AG04450 (cell line): ENCODE results near the gene PURA. TPM values are rescaled to one million over a fixed set of nuclear protein-coding genes. Genes with fewer than 3 reads are reported as not detected.

ENCODE experiments used
- CTCF ChIA-PET: fragments of 300-600, 350-600 bp; formaldehyde crosslinking; extraction: SDS; loops from one replicate; lab custom pipeline; 2022; ENCODE audit warnings: antibody characterized with exemption, inconsistent platforms; lab: Charles Lee
- POLR2A ChIA-PET: fragments of 350-600 bp; formaldehyde crosslinking; extraction: SDS; loops from one replicate; lab custom pipeline; 2021; ENCODE audit warnings: antibody characterized with exemption, inconsistent platforms; lab: Yijun Ruan, JAX
- DNase-seq: peaks from one replicate; pipeline ENCODE4 v3.0.0-alpha.2; 2011; ENCODE audit warnings: low read depth, low spot score
- H3K27ac ChIP-seq: one replicate; pipeline ENCODE4 v1.5.1; 2012; ENCODE audit warnings: low read depth, low read length, control low read depth
- H3K27me3 ChIP-seq: one replicate; pipeline ENCODE4 v1.6.0; 2012; ENCODE audit warnings: low read length; ENCODE audit not compliant: control insufficient read depth, insufficient read depth
- H3K4me3 ChIP-seq: 2 replicates; pipeline ENCODE4 v1.5.1; 2011; ENCODE audit warnings: mild to moderate bottlenecking, low read depth, low read length, control low read depth
- H3K9me3 ChIP-seq: 2 replicates; pipeline ENCODE4 v1.5.1; 2012; ENCODE audit warnings: low read length; ENCODE audit not compliant: control insufficient read depth, insufficient read depth
- CTCF ChIP-seq: IDR thresholded peaks from 2 replicates; pipeline ENCODE4 v1.5.1; 2011; ENCODE audit warnings: low read depth, low read length, control low read depth, inconsistent platforms
- polyA plus RNA-seq: library from polyadenylated mRNA; depleted of rRNA; stranded (reverse); fragments of >200 nt; gene quantifications from 2 replicates; pipeline ENCODE4 v1.2.3, GENCODE V29; 2011

PURA gene
- polyA plus RNA-seq, 1 experiment, result 4.5 TPM

- ChIA-PET CTCF (interaction anchor here (0.7 to 2.7 kb wide), 4 partner anchors 33 to 346 kb away, joined by 3 to 10 read pairs (median 4); no protein-coding TSS in a partner anchor), POLR2A (no interaction called here)
- Histone ChIP-seq H3K27me3 (peaks cover 7% of the 10 kb centered on the region), H3K9me3 (no peaks in the 10 kb centered on the region; the same call in 1 of the 2 replicates), H3K4me3 (no peak overlapping the region), H3K27ac (no peak overlapping the region)
- TF ChIP-seq CTCF, result no peak
- DNase-seq, result no peak
These were observed 2.7 kb upstream of the PURA start for GRCh38 chr5:140111011-140111858.

DNA sequence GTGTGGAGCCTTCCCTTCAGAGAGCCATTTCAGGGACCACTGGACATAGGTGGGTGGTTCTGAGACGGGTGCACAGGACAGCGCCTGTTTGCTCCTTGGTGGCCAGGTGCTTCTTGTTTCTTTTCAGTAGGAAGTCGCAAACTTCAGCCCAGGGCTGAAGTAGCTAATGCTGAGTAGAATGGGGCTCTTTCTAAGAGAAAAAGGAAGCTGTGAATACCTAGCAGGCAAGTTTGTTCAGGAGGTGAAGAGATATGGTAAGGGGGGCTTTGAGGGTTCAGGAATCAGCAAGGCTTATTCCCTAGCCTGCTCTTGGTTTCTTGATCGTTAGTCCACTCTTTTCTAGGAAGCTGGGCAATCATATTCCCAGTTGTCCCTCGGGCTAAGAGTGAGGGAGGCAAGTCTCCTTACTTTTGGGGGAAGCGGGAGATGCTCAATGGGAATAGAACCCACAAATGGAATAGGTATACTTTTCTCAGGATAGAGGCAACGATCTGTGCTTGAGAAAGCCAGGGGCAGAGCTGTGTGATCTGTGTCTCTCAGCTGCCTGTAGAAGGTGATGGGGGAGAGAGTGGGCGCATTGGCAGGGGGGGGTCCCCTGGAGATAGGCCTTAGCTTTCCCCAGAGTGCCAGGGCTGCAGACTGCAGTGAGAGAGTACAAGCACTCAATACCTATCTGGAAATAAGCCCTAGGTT lies 1.9 kb upstream of the PURA start:
- ChIA-PET POLR2A (interaction anchor here (0.7 kb wide), 1 partner anchor 10 kb away, joined by 4 read pairs; no protein-coding TSS in a partner anchor), CTCF (interaction anchor here (0.6 to 2.4 kb wide), 4 partner anchors 12 to 462 kb away, joined by 3 to 19 read pairs (median 6); no protein-coding TSS in a partner anchor)
- TF ChIP-seq CTCF, result no peak
- Histone ChIP-seq H3K27me3 (peaks cover 7% of the 10 kb centered on the region), H3K27ac (no peak overlapping the region), H3K9me3 (no peaks in the 10 kb centered on the region; the same call in 1 of the 2 replicates), H3K4me3 (no peak overlapping the region)
- no peak for DNase-seq

DNA sequence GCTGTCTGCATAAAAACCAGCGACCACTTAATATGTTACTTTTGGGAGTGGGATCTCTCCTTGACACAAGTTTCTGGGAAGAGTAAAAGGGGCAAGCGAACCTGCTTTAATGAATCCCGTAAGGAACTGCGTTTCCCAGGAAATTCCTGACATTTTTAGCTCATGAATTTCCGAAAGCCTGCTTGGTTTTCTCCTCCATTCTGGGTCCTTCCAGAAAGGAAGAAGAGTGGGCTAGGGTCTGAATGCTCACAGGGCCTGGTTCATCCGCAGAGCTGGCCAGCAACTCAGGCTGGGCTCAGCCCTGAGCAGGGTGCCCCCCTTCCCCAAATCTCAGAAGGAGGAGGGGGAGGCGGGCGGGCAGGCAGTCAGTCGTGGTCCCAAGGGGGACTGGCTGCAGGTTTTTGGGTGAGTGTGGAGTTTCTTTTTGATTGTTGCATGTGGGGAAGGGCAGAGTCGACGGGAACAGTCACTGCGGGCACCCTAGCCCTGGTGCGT lies 1.2 kb upstream of the PURA start:
- ChIA-PET CTCF (interaction anchor here (0.6 to 2.4 kb wide), 4 partner anchors 11 to 463 kb away, joined by 3 to 19 read pairs (median 6); no protein-coding TSS in a partner anchor), POLR2A (interaction anchor here (0.7 kb wide), 1 partner anchor 10 kb away, joined by 4 read pairs; no protein-coding TSS in a partner anchor)
- H3K27ac ChIP-seq, result peak overlapping the region; percentile 21
- H3K9me3 ChIP-seq, result no peaks in the 10 kb centered on the region; the same call in 1 of the 2 replicates
- no peak for TF ChIP-seq CTCF
- peaks cover 7% of the 10 kb centered on the region for H3K27me3 ChIP-seq
- no peak for DNase-seq
- H3K4me3 ChIP-seq, result peak overlapping the region; percentile 75

DNA sequence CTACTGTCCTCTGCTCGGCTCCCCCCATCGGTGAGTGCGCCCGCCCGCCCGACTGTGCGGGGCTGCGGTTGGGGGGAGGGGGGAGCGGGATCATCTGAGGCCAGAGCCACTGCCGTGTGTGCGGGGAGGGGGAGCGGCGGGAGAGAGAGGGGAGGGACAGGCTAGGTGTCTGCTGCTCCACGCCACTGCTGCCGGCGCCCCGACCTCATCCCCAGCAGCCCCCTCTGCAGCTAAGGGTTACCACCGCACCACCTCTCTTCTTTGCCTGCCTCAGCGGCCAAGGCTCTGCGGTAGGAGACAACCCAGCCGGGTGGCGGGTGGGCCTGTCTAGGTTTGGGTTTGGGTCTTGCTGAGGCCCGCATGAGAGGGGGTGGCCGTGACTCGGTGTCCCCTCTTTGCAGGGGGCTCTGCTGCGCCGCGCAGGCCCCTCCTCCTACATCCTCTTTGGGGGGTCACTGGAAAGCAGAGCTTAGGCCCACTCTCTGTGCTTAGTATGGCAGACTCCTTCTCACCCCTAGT lies 670 bp upstream of the PURA start:
- Histone ChIP-seq H3K4me3 (peak overlapping the region; percentile 75), H3K27me3 (peaks cover 7% of the 10 kb centered on the region), H3K27ac (peak overlapping the region; percentile 66), H3K9me3 (no peaks in the 10 kb centered on the region; the same call in 1 of the 2 replicates)
- no peak for DNase-seq
- ChIA-PET CTCF (interaction anchor here (1.6 to 10.7 kb wide), 3 partner anchors 10 to 32 kb away, joined by 6 to 148 read pairs (median 19); no protein-coding TSS in a partner anchor), POLR2A (no interaction called here)
- no peak for TF ChIP-seq CTCF
